Testis (tissue), 2 donors: Measurements from ENCODE around the gene RNF166.

Source experiments
- CTCF ChIP-seq, 3 experiments: fragments of 450-650 bp in 2 of 3; fragments of 200-600 bp in 1 of 3; sonication (generic) in 1 of 3; IDR thresholded peaks; one replicate each; pipeline ENCODE4 v1.5.1; 2016 to 2019; ENCODE audit warnings: antibody characterized with exemption in 3 of 3, mild to moderate bottlenecking in 2 of 3, moderate library complexity in 1 of 3
- POLR2A ChIP-seq: fragments of 450-650 bp; IDR thresholded peaks from one replicate; pipeline ENCODE4 v1.6.1; 2017; ENCODE audit warnings: antibody characterized with exemption, mild to moderate bottlenecking, moderate library complexity

GRCh38 chr16:88732172-88732960 is 26.2 kb upstream of the RNF166 start:
- no peak for TF ChIP-seq POLR2A
- TF ChIP-seq CTCF (IDR thresholded peaks at IDR 0.05): no peak
